ENCODE data around the gene IGSF21.

- TF ChIP-seq, protein P1, sequence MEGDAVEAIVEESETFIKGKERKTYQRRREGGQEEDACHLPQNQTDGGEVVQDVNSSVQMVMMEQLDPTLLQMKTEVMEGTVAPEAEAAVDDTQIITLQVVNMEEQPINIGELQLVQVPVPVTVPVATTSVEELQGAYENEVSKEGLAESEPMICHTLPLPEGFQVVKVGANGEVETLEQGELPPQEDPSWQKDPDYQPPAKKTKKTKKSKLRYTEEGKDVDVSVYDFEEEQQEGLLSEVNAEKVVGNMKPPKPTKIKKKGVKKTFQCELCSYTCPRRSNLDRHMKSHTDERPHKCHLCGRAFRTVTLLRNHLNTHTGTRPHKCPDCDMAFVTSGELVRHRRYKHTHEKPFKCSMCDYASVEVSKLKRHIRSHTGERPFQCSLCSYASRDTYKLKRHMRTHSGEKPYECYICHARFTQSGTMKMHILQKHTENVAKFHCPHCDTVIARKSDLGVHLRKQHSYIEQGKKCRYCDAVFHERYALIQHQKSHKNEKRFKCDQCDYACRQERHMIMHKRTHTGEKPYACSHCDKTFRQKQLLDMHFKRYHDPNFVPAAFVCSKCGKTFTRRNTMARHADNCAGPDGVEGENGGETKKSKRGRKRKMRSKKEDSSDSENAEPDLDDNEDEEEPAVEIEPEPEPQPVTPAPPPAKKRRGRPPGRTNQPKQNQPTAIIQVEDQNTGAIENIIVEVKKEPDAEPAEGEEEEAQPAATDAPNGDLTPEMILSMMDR (IDR thresholded peaks at IDR 0.05; ENCODE audit: low read depth, low read length, poor library complexity, severe bottlenecking), result no peak
- no peak for TF ChIP-seq EZH2phosphoT487 (IDR thresholded peaks at IDR 0.05; ENCODE audit: borderline replicate concordance, low read length)
Observed at GRCh38 chr1:18058981-18059605, 48.5 kb upstream of the IGSF21 start.
